Stimulated activated CD4-positive, alpha-beta T cell treated with anti-CD3 and anti-CD28 coated beads, Interleukin-1b, Interleukin-23, amount 100 ng/mL, for 4 hours (primary cell): ENCODE results near the gene ITPR2.
"Not testable (repeated sequence)": the region's sequence is repeated elsewhere in the genome, so short reads cannot be mapped to it uniquely, and the experiment has no call there.

Source experiments
- DNase-seq, 2 donors: peaks; one replicate each; pipeline ENCODE4 v3.0.0-alpha.2; 2020; ENCODE audit warnings: low read depth in 2 of 2

ITPR2 gene

DNA sequence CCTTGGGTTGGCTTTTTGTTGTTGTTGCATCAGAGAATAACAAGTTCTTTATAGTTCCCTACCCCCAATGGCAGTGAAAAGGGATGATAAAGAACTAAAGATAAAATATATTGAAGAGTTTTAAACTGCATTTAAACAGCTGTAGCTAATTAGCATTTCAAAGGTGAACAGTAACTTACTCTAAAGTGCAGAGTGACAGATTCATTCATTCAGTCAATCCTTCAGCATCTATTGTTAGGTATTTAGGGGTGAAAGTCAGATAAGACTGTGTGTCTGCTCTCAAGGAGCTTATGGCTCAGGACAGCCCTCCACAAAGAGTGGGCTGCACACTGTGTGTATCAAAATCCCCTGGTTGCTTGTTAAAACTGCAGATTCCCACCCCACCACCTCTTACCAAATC lies 491.5 kb downstream of the ITPR2 start:
- DNase-seq, result no peak

DNA sequence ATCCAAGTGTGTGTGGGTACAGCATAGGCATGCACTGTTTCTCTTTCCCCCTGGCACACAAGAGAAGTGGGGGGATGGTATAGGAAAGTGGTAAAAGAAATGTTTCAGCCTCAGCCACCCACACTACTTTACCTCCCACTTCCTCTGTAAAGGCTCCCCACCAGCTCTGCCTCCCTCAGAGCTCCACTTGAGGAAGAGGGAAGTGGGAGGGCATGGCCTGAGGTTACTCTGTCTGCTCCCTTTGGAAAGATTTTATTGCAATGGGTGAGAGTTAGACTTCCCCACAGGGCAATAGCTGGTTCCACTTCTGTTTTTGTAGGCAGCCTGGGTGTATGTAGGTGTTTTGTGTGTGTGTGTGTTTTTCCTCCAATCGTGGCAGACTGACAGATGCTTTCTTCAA lies 492.3 kb downstream of the ITPR2 start:
- no peak for DNase-seq

GRCh38 chr12:26339976-26340375 lies 493.0 kb downstream of the ITPR2 start:
- no peak for DNase-seq

DNA sequence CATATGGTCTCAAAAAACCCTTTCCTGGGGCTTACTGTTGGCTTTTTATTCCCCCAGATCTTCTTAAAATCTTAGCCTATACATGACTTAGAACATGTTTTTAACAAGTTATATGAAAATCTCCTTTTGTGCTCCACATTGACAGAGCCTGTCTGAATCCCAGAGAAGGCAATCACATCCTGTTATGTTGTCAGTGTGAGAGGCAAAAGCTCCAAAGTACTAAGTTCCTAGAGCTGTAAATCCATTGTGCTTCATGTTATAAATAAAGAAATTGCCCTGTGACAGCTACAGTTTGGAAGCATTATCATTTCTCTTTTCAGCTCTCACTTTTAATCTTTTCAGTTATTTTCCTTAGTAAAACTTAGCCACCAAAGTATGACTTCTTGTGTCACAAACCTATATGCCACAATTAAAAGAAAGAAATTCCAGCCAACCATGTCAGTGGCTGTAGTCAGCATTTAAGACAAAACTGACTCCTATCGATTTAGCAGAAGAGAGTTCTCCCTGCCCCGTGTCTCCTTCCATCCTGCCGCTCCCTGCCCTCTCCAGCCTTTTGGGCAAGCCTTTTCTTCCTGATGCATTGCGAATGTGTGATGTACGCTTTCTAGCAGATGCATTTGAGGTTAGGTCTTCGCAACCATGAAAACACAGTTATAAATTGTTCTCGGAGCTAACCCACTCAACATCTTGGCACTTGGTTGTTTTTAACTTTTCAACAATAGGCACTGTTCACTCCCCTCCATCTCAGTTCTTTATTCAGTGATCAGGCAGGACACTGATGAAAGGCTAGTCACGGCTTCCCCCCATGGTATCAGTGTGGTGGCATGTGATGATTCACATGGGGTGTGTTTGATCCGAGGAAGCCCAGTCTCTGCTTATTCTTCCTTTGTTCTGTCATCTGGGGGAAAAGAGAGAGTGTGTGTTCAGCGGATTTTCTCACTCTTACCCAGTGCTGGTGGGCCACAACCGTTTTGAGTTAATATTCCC lies 494.1 kb downstream of the ITPR2 start:
- DNase-seq, result no peak

GRCh38 chr12:26335651-26336050 lies 497.3 kb downstream of the ITPR2 start:
- no peak for DNase-seq

GRCh38 chr12:26334621-26335124 lies 498.3 kb downstream of the ITPR2 start:
- no peak for DNase-seq

GRCh38 chr12:26331960-26332359 lies 501.0 kb downstream of the ITPR2 start:
- DNase-seq, result no peak

DNA sequence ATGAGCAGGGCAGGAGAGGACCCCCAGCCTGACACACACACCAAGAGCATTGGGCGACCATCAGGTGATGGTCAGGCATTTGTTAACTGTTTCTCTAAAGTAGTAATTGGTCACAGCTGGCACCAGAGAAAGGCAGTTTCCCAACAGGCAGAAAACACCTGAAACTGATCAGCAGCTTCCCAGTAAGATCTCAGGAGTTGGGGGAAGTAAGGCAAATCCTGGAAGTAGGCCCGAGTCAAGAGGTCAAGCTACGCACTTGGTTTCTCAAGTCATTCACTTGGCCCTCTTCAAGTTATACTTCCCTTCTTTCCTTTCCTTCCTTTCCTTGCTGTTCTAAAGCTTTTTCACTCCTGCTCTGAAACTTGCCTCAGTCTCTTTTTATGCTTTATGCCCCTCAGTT lies 501.9 kb downstream of the ITPR2 start:
- no peak for DNase-seq

- DNase-seq, result no peak
Observed at GRCh38 chr12:26327975-26328644, 504.9 kb downstream of the ITPR2 start.

DNA sequence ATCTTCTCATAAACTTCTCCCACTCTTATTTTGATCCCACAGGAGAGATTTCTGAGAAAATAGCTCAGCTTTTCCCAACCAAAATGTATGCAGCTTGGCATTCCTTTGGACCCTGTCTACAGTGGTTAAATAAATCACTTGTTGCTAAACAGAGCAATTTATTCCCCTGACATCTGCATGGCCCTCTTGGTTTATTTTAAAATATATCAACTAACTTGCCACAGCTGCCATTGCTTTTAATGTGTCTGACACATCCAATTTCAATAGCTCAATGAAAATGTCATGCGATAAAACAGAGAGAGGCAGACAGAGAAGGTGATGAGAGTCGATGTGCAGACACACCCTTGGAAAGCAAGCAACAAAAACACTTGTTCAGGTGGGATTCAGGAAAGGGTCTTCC lies 509.3 kb downstream of the ITPR2 start:
- no peak for DNase-seq

DNA sequence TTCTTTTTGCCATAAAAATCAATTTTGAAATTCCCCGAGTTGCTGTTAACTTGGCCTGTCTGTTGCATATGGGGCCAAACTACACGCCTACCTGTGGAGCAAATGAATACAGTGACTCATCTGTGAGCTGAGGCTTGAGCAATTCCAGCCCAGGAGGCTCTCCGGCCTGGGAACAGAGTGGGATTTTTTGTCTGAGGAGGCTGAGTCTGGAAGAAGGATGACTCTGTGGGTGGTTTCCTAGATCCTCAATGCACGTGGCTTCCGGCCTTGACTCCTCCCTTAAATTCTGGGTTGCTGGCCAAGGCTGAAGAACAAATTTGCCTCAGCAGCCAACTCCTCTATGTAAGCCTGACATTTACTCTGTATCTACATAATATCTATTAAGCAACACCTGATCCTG lies 513.5 kb downstream of the ITPR2 start:
- no peak for DNase-seq

GRCh38 chr12:26318661-26319068 lies 514.3 kb downstream of the ITPR2 start:
- DNase-seq, result no peak

- DNase-seq, result no peak
Observed at GRCh38 chr12:26317942-26318575, 514.9 kb downstream of the ITPR2 start.

DNA sequence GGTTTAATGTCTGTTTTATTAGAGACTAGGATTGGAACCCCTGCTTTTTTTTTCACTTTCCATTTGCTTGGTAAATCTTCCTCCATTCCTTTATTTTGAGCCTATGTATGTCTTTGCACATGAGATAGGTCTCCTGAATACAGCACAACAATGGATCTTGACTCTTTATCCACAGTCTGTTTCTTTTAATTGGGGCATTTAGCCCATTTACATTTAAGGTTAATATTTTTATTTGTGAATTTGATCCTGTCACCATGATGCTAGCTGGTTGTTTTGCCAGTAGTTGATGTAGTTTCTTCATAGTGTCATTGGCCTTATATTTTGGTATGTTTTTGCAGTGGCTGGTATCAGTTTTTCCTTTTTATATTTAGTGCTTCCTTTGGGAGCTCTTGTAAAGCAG lies 518.9 kb downstream of the ITPR2 start:
- not testable (repeated sequence) for DNase-seq

GRCh38 chr12:26310489-26310888 lies 522.5 kb downstream of the ITPR2 start:
- DNase-seq, result not testable (repeated sequence)

- no peak for DNase-seq
Observed at GRCh38 chr12:26309634-26310033, 523.4 kb downstream of the ITPR2 start.

GRCh38 chr12:26304273-26304672 lies 528.7 kb downstream of the ITPR2 start:
- DNase-seq, result no peak

DNA sequence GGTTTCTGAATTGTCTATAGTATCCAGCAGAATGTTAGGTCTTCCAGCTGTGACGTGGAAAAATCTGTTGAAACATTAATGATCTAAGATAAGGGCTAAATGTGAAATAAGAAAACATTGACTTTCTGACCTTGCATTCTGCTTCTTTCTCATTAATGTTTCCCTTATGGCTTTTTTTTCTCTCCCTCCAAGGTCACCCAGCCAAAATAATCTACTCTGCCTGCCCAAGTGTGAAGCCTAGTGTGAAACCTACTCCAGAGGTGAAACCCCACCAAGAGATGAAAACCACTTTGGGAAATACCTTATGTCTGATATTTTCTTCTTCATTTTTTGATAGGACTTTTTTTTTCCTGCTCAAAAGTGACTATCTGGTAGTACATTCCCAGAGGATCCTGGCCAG lies 529.6 kb downstream of the ITPR2 start:
- no peak for DNase-seq

DNA sequence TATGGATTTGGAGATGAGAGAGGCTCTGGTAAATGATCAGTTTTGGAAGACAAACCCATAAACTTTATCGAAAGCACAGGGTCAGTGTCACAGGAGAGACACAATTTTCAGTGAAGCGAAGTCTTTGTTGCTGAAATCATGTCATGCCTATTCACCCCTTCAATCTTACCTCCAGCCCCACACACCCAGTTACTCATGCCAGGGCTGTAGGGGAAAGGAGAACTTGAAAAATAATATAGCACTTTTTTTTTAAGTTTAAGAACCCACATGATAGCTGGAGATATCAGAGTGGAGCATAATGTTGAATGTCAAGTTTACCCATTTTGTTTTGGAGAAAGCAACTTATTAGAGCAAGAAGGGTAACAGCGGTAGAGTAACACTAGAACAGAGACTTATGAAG lies 530.2 kb downstream of the ITPR2 start:
- no peak for DNase-seq

DNA sequence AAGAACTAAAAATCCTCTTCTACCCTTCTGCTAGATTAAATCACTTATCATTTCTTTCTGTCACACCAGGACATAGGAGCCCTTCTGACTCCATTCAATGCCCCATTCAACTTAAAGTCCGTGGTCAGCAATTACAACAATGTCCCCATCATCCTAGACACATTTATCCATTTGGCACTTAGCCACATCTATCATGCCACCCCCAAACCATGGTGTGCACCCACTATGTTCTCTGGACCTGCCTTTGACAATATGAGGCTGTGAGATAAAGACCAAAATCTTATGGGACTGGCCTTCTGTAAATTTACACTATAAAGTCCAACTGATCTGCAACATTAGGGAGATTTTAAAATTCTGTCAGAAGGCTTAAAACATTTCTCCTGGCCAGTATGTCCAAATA lies 533.2 kb downstream of the ITPR2 start:
- DNase-seq, result no peak

DNA sequence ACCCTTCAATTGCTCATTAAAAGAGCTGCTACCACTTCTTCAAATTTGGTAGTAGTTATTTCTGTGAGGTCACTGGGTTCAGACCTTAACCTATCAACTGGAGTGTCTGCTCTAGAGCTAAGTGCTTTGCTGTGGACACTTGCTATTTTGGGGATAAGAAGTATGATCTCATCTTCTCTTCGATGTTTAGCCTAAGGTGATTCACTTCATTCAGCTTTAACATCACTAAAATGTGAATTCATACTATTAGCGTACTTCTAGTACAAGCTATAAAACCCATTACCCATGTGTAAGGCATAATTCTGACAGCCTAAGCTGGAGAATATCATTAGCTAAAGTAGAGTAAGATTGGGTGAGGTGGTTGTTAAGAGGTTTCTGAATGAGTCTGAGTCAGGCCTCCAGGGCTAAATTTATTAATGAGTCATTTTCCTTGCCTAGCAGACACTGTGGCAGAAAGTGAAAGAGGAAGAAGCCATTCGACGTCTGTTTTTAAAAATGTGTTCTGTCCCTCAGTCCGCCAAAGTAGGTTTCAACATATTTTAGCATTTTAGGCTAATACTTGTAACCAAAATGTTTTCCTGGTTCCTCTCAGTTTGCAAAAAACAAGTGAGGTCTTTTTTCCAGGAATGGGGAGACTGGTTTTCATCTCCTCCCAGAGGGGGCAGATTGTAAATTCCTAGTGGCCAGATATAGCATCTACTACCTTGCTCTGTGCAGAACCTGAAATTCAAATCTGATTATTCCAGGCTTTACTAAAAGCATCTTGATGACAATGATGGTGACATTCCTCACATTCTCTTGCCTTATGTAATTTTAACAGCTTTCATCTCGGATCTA lies 534.0 kb downstream of the ITPR2 start:
- no peak for DNase-seq
